Activated CD4-positive, alpha-beta T cell treated with anti-CD3 and anti-CD28 coated beads, Interleukin-2, amount 50 U/mL, for 16 hours (primary cell): ENCODE measurements around the gene IL1RN.
A peak's percentile ranks its signal among the peaks of the same experiment; 100 is the strongest.
"Not testable (repeated sequence)": the region's sequence is repeated elsewhere in the genome, so short reads cannot be mapped to it uniquely, and the experiment has no call there.

Experiments
- DNase-seq: peaks from one replicate; pipeline ENCODE4 v3.0.0-alpha.2; 2020

The IL1RN gene, protein sequence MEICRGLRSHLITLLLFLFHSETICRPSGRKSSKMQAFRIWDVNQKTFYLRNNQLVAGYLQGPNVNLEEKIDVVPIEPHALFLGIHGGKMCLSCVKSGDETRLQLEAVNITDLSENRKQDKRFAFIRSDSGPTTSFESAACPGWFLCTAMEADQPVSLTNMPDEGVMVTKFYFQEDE

DNA sequence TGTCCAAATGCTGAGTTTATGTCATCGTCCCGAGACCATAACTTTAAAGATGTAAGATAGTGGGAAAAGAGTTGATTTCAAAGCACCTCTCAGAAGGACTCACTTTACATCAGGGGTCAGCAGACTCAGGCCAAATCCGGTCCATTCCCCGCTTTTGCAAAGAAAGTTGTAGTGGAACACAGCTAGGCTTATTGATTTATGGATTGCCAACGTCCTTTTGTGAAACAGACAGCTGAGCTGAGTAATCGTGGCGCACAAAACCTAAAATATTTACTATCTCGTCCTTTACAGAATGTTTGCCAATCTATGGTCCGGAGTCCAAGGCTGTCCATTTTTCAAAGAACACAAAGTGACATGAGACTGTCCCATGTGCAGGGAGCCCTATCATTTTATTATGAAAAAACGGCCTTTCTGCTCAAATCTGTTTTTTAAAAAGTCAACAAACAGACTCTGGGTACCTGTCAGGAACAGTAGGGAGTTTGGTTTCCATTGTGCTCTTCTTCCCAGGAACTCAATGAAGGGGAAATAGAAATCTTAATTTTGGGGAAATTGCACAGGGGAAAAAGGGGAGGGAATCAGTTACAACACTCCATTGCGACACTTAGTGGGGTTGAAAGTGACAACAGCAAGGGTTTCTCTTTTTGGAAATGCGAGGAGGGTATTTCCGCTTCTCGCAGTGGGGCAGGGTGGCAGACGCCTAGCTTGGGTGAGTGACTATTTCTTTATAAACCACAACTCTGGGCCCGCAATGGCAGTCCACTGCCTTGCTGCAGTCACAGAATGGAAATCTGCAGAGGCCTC lies at the start of gene IL1RN:
TSS of gene IL1RN (plus strand) at position 754 of the 801 bp plus-strand sequence. CDS start at position 781, 27 bp downstream.
- DNase-seq: peak; percentile 28

DNA sequence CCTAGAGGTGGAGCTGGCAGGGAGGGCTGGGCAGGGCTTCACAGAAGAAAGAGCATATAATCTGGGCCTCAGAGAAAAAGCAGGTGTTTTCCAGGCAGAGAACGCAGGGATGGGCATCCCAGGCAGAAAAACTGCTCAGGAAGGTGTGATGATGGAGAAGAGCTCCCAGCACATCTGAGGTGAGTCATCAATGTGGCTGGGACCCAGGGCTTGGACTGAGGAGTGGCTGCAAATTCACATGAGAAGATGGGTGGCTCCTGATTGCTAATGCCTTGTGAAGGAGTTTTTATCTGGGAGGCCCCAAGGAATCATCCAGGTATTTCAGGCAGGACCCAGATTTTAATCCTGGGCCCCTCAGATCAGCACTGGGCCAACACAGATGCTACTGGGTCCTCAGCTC lies 49.5 kb upstream of the IL1RN start:
- DNase-seq: no peak

DNA sequence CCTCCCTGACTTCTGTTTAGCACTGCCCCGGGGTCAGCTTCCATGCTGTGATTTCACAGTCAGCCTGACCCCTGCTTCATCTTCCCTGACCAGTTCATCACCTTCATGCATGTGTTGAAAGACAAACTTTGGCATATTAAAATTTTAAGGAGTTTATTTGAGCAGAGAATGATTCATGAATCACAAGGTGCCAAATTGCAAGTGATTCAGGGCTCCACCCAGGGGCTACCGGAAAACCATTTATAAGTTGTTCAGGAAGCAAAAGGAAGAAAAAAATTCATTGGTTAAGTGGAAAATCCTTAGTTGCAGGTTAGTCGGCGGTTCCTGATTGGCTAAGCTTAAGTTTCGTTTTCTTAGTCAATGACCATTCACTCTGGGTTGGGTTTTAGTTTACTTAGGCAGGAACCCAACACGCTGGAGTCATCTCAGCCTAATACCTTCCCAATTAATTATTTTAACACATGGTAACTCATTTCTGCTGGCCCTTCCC lies 49.0 kb upstream of the IL1RN start:
- no peak for DNase-seq

DNA sequence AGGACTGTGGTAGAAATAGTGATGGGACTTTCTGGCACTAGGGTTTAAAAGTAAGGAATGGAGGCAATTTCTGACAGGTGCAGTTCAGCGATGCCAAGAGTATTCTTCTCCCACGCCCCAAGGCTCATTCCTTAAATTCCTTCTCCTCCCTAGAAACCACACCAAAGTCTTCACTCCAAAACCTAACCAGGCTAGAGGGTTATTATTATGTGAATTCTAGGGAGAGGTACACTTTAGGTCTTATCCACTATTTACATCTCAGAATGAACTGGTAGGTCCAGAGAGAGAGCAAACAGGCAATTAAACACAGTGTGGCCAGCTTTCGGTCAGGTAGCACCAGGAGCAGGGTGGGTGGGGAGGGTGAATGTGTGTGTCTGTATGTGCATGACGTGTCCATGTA lies 48.3 kb upstream of the IL1RN start:
- no peak for DNase-seq

DNA sequence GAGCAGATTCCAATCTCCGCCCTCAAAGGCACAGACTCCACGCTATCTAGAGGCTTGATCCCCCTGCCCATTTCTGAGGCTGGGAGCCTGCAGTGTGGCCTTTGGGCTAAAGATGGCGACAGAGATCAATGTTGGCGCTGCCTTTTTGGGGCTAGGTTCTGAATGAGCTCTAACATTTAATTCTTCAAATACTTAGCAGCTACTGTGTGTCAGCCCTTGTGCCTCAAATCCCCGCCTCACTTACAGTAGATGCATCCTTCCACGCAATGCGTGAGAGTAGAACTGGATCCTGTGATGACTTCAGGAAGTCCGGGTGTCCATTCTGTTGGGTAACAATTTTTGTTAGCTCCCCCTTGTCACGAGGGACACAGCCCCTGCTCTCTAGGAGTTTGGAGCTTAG lies 47.3 kb upstream of the IL1RN start:
- DNase-seq: peak; percentile 48

DNA sequence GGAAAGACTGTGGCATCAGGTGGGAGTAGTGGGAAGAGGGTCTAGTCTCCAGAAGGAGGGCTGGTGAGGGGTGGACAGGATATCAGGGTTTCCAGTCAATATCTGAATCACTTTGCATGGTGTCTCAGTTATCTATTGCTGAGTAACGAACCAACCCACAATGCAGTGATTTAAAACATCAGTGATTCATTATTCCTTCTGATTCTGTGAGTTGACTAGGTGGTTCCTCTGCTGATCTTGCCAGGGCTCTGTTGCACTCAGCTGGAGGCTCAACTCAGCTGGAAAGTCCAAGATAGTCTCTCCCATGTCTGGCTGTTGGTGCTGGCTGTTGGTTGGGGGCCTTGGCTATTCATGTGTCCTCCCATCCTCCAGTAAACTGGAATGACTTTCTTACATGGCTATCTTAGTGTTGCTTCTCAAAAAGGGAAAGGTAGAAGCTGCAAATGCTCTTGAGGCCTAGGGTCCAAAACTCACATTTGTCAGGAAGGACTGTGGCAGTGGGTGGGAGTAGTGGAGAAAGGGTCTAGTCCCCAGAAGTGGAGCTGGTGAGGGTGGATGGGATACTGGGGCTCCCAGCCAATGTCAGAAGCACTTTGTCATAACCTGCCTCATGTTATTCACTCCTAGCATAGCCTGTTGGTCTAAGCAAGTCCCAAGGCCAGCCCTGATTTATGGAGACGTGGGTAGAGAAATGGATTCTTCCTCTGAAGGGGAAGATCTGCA lies 45.7 kb upstream of the IL1RN start:
- no peak for DNase-seq

DNA sequence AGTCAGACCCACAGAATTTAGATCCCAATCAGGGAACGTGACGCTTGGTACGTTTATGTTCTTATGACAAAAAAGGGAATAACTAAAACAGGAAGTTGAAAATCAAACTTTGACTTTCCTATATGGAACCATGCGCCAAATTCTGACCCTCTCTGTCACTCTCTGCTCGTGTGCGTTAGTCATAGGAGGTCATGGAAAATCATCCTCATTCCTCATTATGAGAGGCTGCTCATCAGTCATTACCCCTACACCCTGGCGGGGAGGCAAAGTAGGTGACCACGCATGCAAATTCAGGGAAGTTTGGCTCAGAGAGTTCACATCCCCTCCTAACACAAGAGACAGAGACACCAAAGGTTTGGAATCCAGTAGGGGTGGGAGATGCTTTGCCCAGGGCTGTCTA lies 44.1 kb upstream of the IL1RN start:
- no peak for DNase-seq

DNA sequence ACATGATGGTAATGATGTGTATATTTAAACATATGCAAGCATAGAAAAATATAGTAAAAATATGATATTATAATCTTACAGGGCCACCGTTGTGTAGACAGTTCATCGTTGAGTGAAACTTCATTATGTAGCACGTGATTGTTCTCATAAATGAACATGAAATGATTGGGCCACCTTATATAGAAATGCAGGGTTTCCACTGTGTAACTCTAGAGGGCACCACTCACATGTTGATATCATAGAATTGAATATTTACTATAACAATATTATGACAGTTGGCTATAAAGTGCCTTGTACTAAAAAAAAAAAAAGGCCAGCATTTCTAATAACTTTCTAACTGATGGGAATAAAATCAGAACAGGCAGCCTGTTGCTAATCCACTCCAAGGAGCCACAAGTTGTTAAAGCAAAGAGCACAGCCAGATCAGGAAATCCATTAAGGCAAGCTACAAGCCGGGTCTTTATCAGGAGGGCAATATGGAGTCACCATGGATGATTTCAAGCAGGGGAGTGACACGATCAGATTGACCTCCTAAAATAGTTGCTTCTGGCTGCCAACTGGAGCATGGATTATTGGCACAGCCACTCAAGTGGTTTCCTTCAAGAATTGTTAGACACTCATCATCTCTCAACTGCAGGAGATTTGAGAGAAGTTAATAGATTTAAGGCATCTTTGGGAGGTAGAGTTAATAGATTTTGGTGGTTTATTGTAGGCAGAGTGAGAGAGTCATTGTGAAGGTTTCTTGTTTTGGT lies 43.0 kb upstream of the IL1RN start:
- DNase-seq: peak; percentile 40

DNA sequence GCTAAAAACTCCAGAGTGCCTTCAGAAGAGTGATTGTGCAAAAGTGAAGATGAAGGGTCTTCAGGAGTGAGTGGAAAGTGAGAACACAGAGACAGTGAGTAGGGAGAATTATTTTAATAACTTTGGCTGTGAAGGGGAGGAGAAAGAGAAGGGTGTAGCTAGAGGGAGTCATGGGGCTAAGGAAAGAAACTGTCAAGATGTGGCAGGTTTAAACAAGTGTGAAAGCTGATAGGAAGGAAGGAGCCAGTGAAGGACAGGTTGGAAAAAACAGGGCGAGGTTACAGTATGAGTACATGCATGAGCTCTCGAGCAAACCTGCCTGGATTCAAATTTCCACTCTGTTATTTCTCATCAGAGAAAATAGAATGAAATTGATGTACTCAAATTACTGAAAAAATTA lies 41.9 kb upstream of the IL1RN start:
- no peak for DNase-seq

DNA sequence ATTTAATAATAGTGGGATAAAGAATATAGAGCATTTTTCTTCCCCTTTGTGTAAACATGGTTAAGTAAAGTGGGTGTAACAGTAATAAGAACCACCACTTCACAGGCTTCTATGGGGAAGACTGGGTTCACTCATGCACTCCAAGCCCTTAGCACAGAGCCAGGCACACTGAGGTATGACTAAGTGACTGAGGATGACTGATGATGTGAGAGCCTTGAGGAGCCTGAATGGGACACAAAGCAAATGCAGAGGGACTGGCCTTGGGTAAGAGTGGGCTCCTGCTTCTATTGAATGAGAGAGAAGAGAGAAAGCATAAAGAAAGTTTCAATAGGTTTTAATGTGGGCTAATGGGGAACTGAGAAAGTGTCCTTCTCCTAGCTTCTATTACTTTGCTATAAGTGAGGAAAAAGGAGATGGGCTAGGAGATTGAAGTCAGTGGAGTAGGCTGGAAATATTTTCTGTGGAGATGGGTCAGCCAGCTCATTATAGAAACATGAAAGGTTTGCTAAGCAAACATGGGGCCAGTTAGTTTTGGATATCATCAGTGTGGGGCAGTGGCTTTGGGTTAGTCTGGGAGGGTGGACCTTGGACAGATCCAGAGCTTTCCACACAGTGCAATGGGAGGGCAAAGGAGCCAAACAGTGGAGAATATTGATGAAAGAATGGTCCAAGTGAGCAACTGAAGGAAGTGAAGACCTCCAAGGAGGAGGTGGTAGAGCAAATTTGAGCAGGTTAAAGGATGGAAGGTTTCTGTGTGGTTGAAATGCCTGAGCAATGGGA lies 39.0 kb upstream of the IL1RN start:
- no peak for DNase-seq

DNA sequence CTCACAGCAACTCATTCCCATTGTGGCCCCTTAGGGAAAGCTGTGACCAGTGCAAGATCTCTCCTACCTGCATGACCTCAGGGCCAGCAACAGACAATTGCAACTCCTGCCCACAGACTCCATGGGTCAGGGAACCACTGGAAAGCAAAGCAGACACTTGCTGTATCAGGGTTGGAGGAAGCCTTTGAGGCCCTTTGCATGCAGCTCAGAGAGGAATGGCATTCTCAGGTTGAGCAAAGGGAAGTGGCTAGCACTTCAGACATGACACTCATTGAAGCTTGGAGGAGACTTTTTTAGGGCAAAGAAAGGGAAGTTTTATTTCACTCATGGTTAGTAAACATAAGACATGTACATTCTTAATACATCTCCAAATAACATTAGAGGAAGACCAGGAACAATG lies 37.5 kb upstream of the IL1RN start:
- DNase-seq: peak; percentile 55

DNA sequence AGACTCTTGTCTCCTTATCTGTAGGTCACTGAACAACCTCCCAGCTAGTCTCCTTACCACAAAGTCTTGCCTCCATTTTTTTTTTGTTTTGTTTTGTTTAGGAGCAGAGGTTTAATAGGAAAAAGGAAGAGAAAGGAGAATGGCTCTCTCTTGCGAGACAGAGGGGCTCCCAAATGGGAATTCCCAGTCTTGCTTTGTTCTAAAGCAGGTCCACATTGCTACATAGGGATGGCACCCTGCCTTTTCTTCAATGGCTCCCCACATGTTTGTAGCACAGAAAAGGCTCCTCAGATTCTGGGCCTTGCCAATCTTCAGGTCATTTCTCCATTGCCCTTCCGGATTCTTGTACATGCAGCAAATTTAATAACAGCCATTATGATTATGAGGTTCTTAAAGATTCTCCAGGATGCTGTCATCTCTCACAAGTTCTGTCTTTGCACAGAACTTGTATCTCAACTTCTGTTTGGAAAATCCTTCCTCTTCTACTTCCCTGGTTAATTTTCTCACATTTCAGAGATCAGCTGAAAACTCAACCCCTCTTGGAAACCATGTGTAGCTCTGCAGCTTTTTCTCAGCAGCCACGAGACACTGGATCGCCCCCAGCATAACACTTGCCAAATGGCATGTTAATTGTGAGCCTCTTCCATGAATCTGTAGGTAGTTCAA lies 36.0 kb upstream of the IL1RN start:
- no peak for DNase-seq

DNA sequence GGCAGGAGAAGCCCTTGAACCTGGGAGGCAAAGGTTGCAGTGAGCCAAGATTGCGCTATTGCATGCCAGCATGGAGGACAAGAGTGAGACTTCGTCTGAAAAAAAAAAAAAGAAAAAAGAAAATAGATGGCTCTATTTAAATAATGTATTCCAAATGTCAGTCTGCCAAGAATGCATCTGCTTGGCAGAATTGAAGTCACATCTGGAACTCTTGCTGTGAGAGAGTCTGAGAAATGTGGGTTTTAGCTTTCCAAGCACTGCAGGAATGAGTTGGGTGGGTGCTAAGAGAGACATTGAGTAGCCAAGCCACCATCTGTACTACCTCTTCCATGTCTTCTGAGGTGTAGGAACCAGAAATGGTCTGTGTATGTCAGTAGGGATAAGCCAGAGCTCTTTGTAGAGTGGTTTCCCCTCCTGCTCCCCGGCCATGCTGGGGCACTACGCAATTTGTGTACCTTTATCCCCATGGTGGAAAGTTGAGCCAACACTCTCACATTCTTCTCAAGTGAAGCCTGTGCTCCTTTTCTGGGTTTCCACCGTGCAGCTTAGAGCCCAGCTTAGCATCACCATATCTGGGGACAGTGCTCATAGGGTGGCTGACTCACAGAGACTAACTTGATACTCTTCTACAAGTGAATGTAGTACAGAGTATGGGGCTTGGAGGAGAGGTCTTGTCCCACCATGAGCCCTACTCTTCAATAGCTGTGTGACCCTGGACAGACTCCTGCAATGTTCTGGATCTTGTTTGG lies 34.4 kb upstream of the IL1RN start:
- no peak for DNase-seq

DNA sequence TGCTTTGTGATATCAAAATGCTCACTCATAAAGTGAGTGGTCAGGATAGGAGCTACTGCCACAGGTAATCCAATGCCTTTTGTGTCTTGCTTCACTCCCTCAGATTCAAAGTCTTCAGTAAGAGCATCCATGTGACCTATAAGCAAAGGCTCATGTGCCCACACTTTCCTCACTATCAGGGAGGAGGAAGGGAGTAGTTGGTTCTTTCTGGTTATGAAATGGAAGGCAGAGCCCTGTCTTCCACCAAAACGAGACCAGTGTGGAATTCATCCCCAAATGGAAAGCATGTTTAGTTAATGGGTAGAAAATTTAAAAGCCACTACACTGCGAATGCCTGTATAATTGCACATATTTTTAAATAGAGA lies 33.8 kb upstream of the IL1RN start:
- DNase-seq: no peak

DNA sequence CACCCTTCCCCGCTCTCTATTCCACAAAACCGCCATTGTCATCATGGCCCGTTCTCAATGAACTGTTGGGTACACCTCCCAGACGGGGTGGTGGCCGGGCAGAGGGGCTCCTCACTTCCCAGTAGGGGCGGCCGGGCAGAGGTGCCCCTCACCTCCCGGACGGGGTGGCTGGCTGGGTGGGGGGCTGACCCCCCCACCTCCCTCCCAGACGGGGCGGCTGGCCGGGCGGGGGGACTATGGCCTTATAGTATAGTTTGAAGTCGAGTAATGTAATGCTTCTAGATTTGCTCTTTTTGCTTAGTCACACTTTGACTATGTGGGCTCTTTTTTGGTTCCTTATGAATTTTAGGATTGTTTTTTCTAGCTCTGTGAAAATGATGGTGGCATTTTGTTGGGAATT lies 31.1 kb upstream of the IL1RN start:
- DNase-seq: not testable (repeated sequence)

DNA sequence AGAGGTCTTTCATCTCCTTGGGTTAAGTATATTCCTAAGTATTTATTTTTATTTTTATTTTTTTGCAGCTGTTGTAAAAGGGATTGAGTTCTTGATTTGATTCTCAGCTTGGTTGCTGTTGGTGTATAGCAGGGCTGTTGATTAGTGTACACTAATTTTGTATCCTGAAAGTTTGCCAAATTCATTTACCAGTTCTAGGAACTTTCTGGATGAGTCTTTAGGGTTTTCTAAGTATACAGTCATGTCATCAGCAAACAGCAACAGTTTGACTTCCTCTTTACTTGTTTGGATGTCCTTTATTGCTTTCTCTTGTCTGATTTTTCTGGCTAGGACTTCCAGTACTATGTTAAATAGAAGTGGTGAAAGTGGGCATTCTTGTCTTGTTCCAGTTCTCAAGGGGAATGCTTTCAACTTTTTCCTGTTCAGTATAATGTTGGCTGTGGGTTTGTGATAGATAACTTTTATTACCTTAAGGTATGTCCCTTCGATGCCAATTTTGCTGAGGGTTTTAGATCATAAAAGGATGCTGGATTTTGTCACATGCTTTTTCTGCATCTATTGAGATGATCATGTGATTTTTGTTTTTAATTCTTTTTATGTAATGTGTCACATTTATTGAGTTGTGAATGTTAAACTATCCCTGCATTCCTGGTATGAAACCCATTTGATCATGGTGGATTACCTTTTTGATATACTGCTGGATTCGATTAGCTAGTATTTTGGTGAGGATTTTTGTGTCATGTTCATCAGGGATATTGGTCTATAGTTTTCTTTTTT lies 30.4 kb upstream of the IL1RN start:
- DNase-seq: peak; percentile 54

DNA sequence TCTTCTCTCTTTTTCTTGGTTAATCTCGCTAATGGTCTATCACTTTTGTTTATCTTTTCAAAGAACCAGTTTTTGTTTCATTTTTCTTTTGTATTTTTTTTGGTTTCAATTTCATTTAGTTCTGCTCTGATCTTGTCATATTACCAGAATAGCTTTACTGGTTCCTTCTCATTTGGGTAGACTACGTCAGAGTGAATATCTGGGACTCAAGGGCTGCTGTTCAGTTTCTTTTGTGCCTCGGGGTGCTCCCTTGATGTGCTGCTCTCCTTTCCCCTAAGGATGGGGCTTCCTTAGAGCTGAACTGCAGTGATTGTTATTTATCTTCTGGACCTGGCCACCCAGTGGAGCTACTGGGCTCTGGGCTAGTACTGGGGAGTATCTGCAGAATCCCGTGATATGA lies 29.4 kb upstream of the IL1RN start:
- DNase-seq: peak; percentile 27

DNA sequence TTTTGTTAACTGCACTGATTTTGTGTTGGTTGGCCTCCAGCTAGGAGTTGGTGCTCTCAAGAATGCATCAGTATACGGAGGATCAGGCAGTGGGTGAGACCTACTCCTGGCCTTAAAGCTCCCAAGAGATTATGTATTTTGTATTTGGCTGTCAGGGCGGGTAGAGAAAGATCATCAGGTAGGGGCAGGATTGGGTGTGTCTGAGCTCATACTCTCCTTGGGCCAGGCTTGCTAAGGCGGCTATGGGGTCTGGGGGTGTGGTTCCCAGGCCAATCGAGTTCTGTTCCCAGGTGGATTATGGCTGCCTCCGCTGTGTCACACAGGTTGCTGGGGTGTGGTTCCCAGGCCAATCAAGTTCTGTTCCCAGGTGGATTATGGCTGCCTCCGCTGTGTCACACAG lies 28.9 kb upstream of the IL1RN start:
- DNase-seq: no peak

DNA sequence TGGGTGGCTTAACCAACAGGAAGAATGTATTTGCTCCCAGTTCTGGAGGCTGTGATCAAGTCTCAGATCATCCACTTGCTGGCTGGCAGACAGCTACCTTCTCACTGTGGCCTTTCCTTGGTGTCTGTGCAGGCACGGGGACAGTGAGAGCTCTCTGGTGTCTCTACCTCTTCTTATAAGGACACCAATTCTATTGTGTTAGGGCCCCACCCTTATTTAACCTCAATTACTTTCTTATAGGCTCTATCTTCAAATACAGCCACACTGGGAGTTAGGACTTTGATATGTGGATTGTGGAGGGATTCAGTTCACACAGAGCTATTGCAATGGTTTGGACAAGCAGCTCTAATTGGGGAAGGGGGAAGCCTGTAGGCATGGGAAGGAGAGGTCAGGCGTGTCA lies 25.3 kb upstream of the IL1RN start:
- DNase-seq: no peak

DNA sequence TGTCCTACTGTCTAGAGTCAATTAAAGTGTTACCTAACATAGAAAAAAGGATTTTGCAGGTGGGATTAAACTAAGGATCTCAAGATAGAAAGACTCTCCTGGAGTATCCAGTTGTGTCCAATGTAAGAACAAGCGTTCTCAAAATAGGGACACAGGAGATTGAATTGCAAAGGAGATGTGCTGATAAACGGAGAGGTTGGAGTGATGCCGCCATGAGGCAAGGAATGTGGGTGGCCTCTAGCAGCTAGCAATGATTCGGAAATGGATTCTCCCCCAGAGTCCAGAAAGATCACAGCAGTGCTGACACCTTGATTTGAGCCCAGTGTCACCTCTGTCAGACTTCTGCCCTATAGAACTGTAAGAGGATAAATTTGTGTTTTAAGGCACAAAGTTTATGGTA lies 24.1 kb upstream of the IL1RN start:
- DNase-seq: no peak
